Loucy (cell line): ENCODE results near the gene CD244.

Experiments used
- H2AFZ ChIP-seq: fragments of 200-600 bp; sonication (generic); 2 replicates; pipeline ENCODE4 v1.6.0; 2016; ENCODE audit warnings: antibody characterized with exemption, mild to moderate bottlenecking, low read length, moderate library complexity
- H3F3A ChIP-seq: fragments of 200-600 bp; 2 replicates; pipeline ENCODE4 v1.6.0; 2016; ENCODE audit warnings: antibody characterized with exemption, low read depth, mild to moderate bottlenecking
- H3K27me3 ChIP-seq: fragments of 200-600 bp; sonication (generic); 2 replicates; pipeline ENCODE4 v1.6.1; 2014; ENCODE audit warnings: low read length, mild to moderate bottlenecking; ENCODE audit not compliant: insufficient read depth, poor library complexity, severe bottlenecking
- H3K36me3 ChIP-seq: fragments of 200-600 bp; sonication (generic); 2 replicates; pipeline ENCODE4 v1.6.1; 2016; ENCODE audit warnings: low read length; ENCODE audit not compliant: insufficient read depth
- H3K4me1 ChIP-seq: fragments of 200-600 bp; sonication (generic); 2 replicates; pipeline ENCODE4 v1.5.1; 2014; ENCODE audit warnings: low read length, mild to moderate bottlenecking; ENCODE audit not compliant: insufficient read depth, poor library complexity, severe bottlenecking
- H3K4me2 ChIP-seq: fragments of 200-600 bp; sonication (generic); 2 replicates; pipeline ENCODE4 v1.6.0; 2014; ENCODE audit warnings: antibody characterized with exemption, low read length, low read depth, mild to moderate bottlenecking; ENCODE audit not compliant: poor library complexity, severe bottlenecking
- H3K4me3 ChIP-seq: fragments of 200-600 bp; sonication (generic); 2 replicates; pipeline ENCODE4 v1.5.1; 2014; ENCODE audit warnings: low read length, mild to moderate bottlenecking, mixed read lengths; ENCODE audit not compliant: poor library complexity, severe bottlenecking
- H3K79me2 ChIP-seq: fragments of 200-600 bp; sonication (generic); 2 replicates; pipeline ENCODE4 v1.6.1; 2014; ENCODE audit warnings: low read length; ENCODE audit not compliant: insufficient read depth
- H3K9ac ChIP-seq: fragments of 200-600 bp; sonication (generic); 2 replicates; pipeline ENCODE4 v1.6.0; 2014; ENCODE audit warnings: mild to moderate bottlenecking, low read depth, low read length, moderate library complexity; ENCODE audit not compliant: poor library complexity, severe bottlenecking
- H3K9me2 ChIP-seq: fragments of 200-600 bp; sonication (generic); replicated peaks from 2 replicates; pipeline ENCODE4 v1.6.1; 2016; ENCODE audit warnings: low read depth, low read length, mixed read lengths
- H3K9me3 ChIP-seq: fragments of 200-600 bp; sonication (generic); 2 replicates; pipeline ENCODE4 v1.6.1; 2014; ENCODE audit warnings: mild to moderate bottlenecking, antibody characterized with exemption, low read length, low read depth; ENCODE audit not compliant: insufficient read depth
- H4K20me1 ChIP-seq: fragments of 200-600 bp; sonication (generic); 2 replicates; pipeline ENCODE4 v1.6.0; 2014; ENCODE audit warnings: antibody characterized with exemption, low read length, mild to moderate bottlenecking; ENCODE audit not compliant: insufficient read depth, poor library complexity, severe bottlenecking
- CTCF ChIP-seq: fragments of 200-600 bp; sonication (generic); conservative IDR thresholded peaks from 2 replicates; pipeline ENCODE4 v1.5.1; 2014; ENCODE audit warnings: mild to moderate bottlenecking, antibody characterized with exemption, low read length
- EZH2phosphoT487 ChIP-seq: fragments of 200-600 bp; IDR thresholded peaks from 2 replicates; pipeline ENCODE4 v1.6.1; 2018; ENCODE audit warnings: antibody characterized with exemption, mild to moderate bottlenecking, moderate library complexity, borderline replicate concordance

Gene CD244

GRCh38 chr1:160829766-160830165, 32.9 kb downstream of the CD244 start:
- no peaks in the 10 kb centered on the region for H3K79me2 ChIP-seq
- H3K9ac ChIP-seq = no peak overlapping the region
- H3K9me2 ChIP-seq = no peaks in the 10 kb centered on the region
- H3K4me3 ChIP-seq = no peak overlapping the region
- no peaks in the 10 kb centered on the region for H3F3A ChIP-seq
- no peaks in the 10 kb centered on the region for H4K20me1 ChIP-seq
- no peak overlapping the region for H2AFZ ChIP-seq
- H3K27me3 ChIP-seq = no peaks in the 10 kb centered on the region
- no peaks in the 10 kb centered on the region for H3K4me1 ChIP-seq
- TF ChIP-seq EZH2phosphoT487 = no peak
- no peak for TF ChIP-seq CTCF
- no peaks in the 10 kb centered on the region for H3K9me3 ChIP-seq
- peaks cover 63% of the 10 kb centered on the region; the same call in 1 of the 2 replicates for H3K36me3 ChIP-seq
- no peak overlapping the region for H3K4me2 ChIP-seq

GRCh38 chr1:160827418-160827817, 35.3 kb downstream of the CD244 start:
- H3K9me2 ChIP-seq = no peaks in the 10 kb centered on the region
- H3K4me1 ChIP-seq = no peaks in the 10 kb centered on the region
- no peak overlapping the region for H3K9ac ChIP-seq
- H3K79me2 ChIP-seq = no peaks in the 10 kb centered on the region
- H2AFZ ChIP-seq = no peak overlapping the region
- no peaks in the 10 kb centered on the region for H3F3A ChIP-seq
- no peaks in the 10 kb centered on the region for H3K27me3 ChIP-seq
- no peaks in the 10 kb centered on the region for H3K9me3 ChIP-seq
- no peak for TF ChIP-seq EZH2phosphoT487
- TF ChIP-seq CTCF = no peak
- no peak overlapping the region for H3K4me2 ChIP-seq
- peaks cover 41% of the 10 kb centered on the region; the same call in 1 of the 2 replicates for H3K36me3 ChIP-seq
- no peaks in the 10 kb centered on the region for H4K20me1 ChIP-seq
- H3K4me3 ChIP-seq = no peak overlapping the region

- H3K79me2 ChIP-seq = no peaks in the 10 kb centered on the region
- no peak overlapping the region for H3K9ac ChIP-seq
- no peak overlapping the region for H2AFZ ChIP-seq
- H3K4me3 ChIP-seq = no peak overlapping the region
- H3K36me3 ChIP-seq = peaks cover 32% of the 10 kb centered on the region; the same call in 1 of the 2 replicates
- no peaks in the 10 kb centered on the region for H3K27me3 ChIP-seq
- no peaks in the 10 kb centered on the region for H3K9me3 ChIP-seq
- no peak overlapping the region for H3K4me2 ChIP-seq
- TF ChIP-seq EZH2phosphoT487 = no peak
- no peak for TF ChIP-seq CTCF
- H3F3A ChIP-seq = no peaks in the 10 kb centered on the region
- H4K20me1 ChIP-seq = no peaks in the 10 kb centered on the region
- H3K9me2 ChIP-seq = no peaks in the 10 kb centered on the region
- no peaks in the 10 kb centered on the region for H3K4me1 ChIP-seq
Measured at GRCh38 chr1:160826546-160826945, 36.1 kb downstream of the CD244 start.
